Karpas-422 (cell line): ENCODE data around the gene AGBL4. TPM values are rescaled to one million over a fixed set of nuclear protein-coding genes. Genes with fewer than 3 reads are reported as not detected.

Experiments used
- DNase-seq: peaks from one replicate; pipeline ENCODE4 v3.0.0-alpha.2; 2015
- H2AFZ ChIP-seq: fragments of 200-600 bp; sonication (generic); 2 replicates; pipeline ENCODE4 v1.6.1; 2014; ENCODE audit warnings: antibody characterized with exemption, low read length, mixed read lengths
- H3K27ac ChIP-seq: fragments of 200-600 bp; sonication (generic); 2 replicates; pipeline ENCODE4 v1.5.1; 2014; ENCODE audit warnings: mild to moderate bottlenecking, low read length, moderate library complexity
- H3K27me3 ChIP-seq: fragments of 200-600 bp; sonication (generic); 2 replicates; pipeline ENCODE4 v1.6.1; 2014; ENCODE audit warnings: low read length, mixed read lengths
- H3K36me3 ChIP-seq: fragments of 200-600 bp; sonication (generic); 2 replicates; pipeline ENCODE4 v1.6.1; 2014; ENCODE audit warnings: low read length, mixed read lengths; ENCODE audit not compliant: insufficient read depth
- H3K4me1 ChIP-seq: fragments of 200-600 bp; sonication (generic); 2 replicates; pipeline ENCODE4 v1.6.1; 2014; ENCODE audit warnings: mild to moderate bottlenecking, low read length, mixed read lengths
- H3K4me2 ChIP-seq: fragments of 200-600 bp; sonication (generic); 2 replicates; pipeline ENCODE4 v1.6.1; 2014; ENCODE audit warnings: low read length, low read depth, mild to moderate bottlenecking; ENCODE audit not compliant: poor library complexity, severe bottlenecking
- H3K4me3 ChIP-seq: fragments of 200-600 bp; sonication (generic); 2 replicates; pipeline ENCODE4 v1.5.1; 2014; ENCODE audit warnings: mild to moderate bottlenecking, antibody characterized with exemption, low read length, mixed read lengths
- H3K79me2 ChIP-seq: fragments of 200-600 bp; sonication (generic); 2 replicates; pipeline ENCODE4 v1.6.1; 2014; ENCODE audit warnings: mild to moderate bottlenecking, low read length, mixed read lengths
- H3K9ac ChIP-seq: fragments of 200-600 bp; sonication (generic); 2 replicates; pipeline ENCODE4 v1.6.0; 2014; ENCODE audit warnings: low read length
- H3K9me2 ChIP-seq: fragments of 200-600 bp; sonication (generic), shearing (Covaris generic); replicated peaks from 2 replicates; pipeline ENCODE4 v1.6.0; 2014; ENCODE audit warnings: mild to moderate bottlenecking, low read length, moderate library complexity; ENCODE audit not compliant: insufficient read depth
- H3K9me3 ChIP-seq: fragments of 300-700, 200-600 bp; sonication (generic); 2 replicates; pipeline ENCODE4 v1.6.1; 2014; ENCODE audit warnings: low read length, mixed read lengths
- H4K20me1 ChIP-seq: fragments of 200-600 bp; sonication (generic); 2 replicates; pipeline ENCODE4 v1.6.1; 2014; ENCODE audit warnings: mild to moderate bottlenecking, antibody characterized with exemption, low read length, low read depth; ENCODE audit not compliant: insufficient read depth
- total RNA-seq: library from RNA; depleted of rRNA; stranded (reverse); fragments of >200 nt; shearing (Covaris generic); gene quantifications from 2 replicates; pipeline ENCODE4 v1.2.3, GENCODE V29; 2014; ENCODE audit warnings: low replicate concordance

The AGBL4 gene
- total RNA-seq, 1 experiment from 2014 or later: not detected

DNA sequence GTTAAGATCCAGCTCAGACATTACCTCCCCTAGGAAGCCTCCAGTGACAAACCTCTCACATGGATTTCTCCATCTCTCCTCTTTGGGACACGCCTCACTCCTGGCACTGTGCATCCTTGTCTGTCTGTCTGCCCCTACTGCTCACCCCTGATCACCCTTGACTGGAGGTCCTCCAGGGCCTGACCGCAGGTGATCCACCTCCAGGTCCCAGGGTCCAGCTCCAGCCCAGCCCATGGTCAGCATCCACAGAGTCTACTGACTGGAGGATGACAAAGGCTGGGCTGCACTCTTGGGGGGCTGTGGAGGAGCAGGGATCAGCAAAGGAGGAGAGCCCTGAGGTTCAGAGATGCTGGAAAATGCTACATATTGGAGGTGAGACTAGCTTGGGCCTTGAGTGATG is 1312.8 kb downstream of the AGBL4 start:
- no peaks in the 10 kb centered on the region for H3K9me3 ChIP-seq
- H4K20me1 ChIP-seq: no peaks in the 10 kb centered on the region
- H3K27me3 ChIP-seq: no peaks in the 10 kb centered on the region
- no peaks in the 10 kb centered on the region for H3K79me2 ChIP-seq
- no peaks in the 10 kb centered on the region for H3K9me2 ChIP-seq
- no peak overlapping the region for H3K4me2 ChIP-seq
- no peak overlapping the region for H3K9ac ChIP-seq
- H3K4me1 ChIP-seq: no peaks in the 10 kb centered on the region
- DNase-seq: no peak
- no peak overlapping the region for H3K4me3 ChIP-seq
- no peak overlapping the region for H3K27ac ChIP-seq
- no peaks in the 10 kb centered on the region for H3K36me3 ChIP-seq
- H2AFZ ChIP-seq: no peak overlapping the region

DNA sequence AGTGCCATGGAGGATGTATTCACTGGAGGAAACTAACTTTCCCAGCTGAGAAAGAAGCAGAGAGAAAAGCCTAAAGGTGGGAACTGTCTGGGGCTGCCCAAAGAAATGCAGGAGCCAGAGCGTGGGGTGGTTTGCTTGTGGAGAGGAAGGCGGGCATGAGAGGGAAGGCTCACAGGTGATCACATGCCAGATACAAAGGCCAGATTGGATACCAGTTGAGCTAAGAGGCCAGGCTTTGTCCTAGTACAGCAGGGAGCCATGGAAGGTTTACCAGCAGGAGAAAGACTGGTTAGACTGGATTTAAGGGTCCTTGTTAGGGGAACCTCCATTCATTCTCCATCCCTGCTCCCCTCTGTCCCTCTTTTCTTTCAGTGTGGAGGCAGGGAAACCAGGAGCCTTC is 1313.4 kb downstream of the AGBL4 start:
- Histone ChIP-seq H4K20me1 (no peaks in the 10 kb centered on the region), H3K4me2 (no peak overlapping the region), H3K9ac (no peak overlapping the region), H3K9me3 (no peaks in the 10 kb centered on the region), H3K4me1 (no peaks in the 10 kb centered on the region), H3K27me3 (no peaks in the 10 kb centered on the region), H3K4me3 (no peak overlapping the region), H2AFZ (no peak overlapping the region), H3K9me2 (no peaks in the 10 kb centered on the region), H3K79me2 (no peaks in the 10 kb centered on the region), H3K27ac (no peak overlapping the region), H3K36me3 (no peaks in the 10 kb centered on the region)
- DNase-seq: no peak

DNA sequence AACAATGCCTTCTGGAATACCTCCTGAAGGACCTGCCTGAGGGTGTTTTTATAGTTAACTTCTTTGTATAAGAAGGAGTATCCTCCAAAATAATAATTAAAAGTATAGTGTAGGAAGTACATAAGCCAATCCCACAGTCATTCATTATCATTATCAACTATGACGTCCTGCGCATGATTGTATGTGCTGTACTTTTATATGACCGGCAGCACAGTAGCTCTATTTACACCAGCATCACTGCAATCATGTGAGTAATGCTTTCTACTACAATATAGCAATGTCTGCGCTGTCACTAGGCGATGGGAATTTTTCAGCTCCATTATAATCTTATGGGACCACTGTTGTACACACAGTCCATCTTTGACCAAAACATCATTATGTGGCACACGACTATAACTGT is 1319.0 kb downstream of the AGBL4 start:
- H3K36me3 ChIP-seq: no peaks in the 10 kb centered on the region
- no peaks in the 10 kb centered on the region for H3K4me1 ChIP-seq
- H3K9ac ChIP-seq: no peak overlapping the region
- no peaks in the 10 kb centered on the region for H3K27me3 ChIP-seq
- no peak overlapping the region for H3K4me2 ChIP-seq
- H4K20me1 ChIP-seq: no peaks in the 10 kb centered on the region
- H3K4me3 ChIP-seq: no peak overlapping the region
- no peaks in the 10 kb centered on the region for H3K9me3 ChIP-seq
- H3K9me2 ChIP-seq: no peaks in the 10 kb centered on the region
- no peaks in the 10 kb centered on the region for H3K79me2 ChIP-seq
- H3K27ac ChIP-seq: no peak overlapping the region
- DNase-seq: no peak
- no peak overlapping the region for H2AFZ ChIP-seq

DNA sequence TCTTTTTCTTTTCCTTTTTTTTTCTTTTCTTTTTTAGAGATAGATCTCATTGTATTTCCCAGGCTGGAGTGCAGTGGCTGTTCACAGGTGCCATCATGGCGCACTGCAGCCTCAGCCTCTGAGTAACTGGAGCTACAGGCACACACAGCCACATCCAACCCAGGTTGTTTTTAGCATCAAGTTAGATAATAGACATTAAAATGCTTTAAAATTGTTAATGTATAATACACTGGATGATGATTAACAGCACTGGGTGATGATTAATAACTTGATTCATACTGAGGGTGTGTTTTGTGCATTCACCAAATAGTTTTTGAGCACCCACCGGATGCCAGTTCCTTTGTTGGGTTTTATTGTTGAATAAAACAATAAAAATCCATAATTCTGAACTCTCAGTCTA is 1322.3 kb downstream of the AGBL4 start:
- H3K27ac ChIP-seq: no peak overlapping the region

DNA sequence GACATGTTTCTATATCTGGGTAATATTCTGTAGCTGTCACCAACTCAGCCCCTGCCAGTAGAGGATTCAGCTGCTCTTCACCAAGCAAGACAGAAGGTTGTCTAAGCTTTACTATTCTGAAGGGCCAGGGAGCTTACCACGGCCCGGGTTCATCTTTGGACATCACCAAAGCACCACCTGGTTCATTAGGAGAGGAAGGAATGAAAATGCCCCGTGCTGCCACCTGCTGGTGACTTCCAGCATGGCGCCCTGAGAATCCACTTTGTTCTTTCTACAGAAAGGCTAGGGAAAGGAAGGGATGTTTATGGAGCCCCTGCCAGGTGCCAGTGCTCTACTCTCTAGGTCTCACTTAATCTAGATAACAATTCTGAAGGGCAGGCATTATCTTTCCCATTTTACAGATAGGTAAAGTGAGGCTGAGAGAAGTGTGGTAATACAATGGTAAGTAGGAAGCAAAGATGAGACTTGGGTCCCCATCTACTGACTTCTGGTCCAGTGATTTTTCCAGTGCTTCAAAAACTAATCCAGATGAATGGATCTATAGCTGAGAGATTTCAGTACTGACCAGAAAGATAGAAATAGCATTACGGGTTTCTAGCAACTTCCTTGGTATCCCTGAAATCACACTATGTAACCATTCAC is 1326.6 kb downstream of the AGBL4 start:
- H3K79me2 ChIP-seq: no peaks in the 10 kb centered on the region
- no peaks in the 10 kb centered on the region for H3K9me3 ChIP-seq
- H2AFZ ChIP-seq: no peak overlapping the region
- no peak overlapping the region for H3K4me3 ChIP-seq
- no peaks in the 10 kb centered on the region for H3K27me3 ChIP-seq
- DNase-seq: peak; percentile 79
- H3K4me2 ChIP-seq: no peak overlapping the region
- no peaks in the 10 kb centered on the region for H3K9me2 ChIP-seq
- H3K36me3 ChIP-seq: no peaks in the 10 kb centered on the region
- no peak overlapping the region for H3K9ac ChIP-seq
- H3K4me1 ChIP-seq: no peaks in the 10 kb centered on the region
- no peak overlapping the region for H3K27ac ChIP-seq
- H4K20me1 ChIP-seq: no peaks in the 10 kb centered on the region

More for the DNA sequence above, 1322.3 kb downstream of the AGBL4 start:
- no peak overlapping the region for H3K4me2 ChIP-seq
- H3K4me3 ChIP-seq: no peak overlapping the region
- no peaks in the 10 kb centered on the region for H3K4me1 ChIP-seq
- no peaks in the 10 kb centered on the region for H3K9me3 ChIP-seq
- H3K27me3 ChIP-seq: no peaks in the 10 kb centered on the region
- no peaks in the 10 kb centered on the region for H3K79me2 ChIP-seq
- no peak overlapping the region for H3K9ac ChIP-seq
- no peaks in the 10 kb centered on the region for H3K9me2 ChIP-seq
- H4K20me1 ChIP-seq: no peaks in the 10 kb centered on the region
- no peaks in the 10 kb centered on the region for H3K36me3 ChIP-seq
- DNase-seq: no peak
- no peak overlapping the region for H2AFZ ChIP-seq

DNA sequence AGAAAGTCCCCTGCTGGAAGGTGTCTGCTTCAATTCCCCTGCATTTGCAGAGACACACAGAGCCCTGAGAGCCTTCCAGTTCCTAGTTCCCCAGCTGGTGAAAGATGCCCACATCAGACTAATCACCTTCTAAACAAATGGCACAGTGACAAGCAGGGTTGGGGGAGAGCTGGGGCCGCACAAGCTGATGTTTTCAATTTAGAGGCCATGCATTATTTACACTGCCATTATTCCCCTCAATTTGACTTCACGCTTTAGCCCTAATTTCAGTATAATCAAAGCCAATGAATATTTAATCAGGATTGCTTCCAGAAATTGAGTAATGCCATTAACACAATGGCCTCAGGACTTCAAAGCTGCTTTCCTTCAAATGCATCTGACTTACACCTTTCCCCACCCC is 1328.6 kb downstream of the AGBL4 start:
- no peak overlapping the region for H3K27ac ChIP-seq
- no peak overlapping the region for H2AFZ ChIP-seq
- H3K9me3 ChIP-seq: no peaks in the 10 kb centered on the region
- no peak overlapping the region for H3K4me2 ChIP-seq
- H3K27me3 ChIP-seq: no peaks in the 10 kb centered on the region
- H3K4me3 ChIP-seq: no peak overlapping the region
- H3K79me2 ChIP-seq: no peaks in the 10 kb centered on the region
- H3K9me2 ChIP-seq: no peaks in the 10 kb centered on the region
- H3K9ac ChIP-seq: no peak overlapping the region
- no peaks in the 10 kb centered on the region for H3K4me1 ChIP-seq
- DNase-seq: no peak
- H4K20me1 ChIP-seq: no peaks in the 10 kb centered on the region
- no peaks in the 10 kb centered on the region for H3K36me3 ChIP-seq

DNA sequence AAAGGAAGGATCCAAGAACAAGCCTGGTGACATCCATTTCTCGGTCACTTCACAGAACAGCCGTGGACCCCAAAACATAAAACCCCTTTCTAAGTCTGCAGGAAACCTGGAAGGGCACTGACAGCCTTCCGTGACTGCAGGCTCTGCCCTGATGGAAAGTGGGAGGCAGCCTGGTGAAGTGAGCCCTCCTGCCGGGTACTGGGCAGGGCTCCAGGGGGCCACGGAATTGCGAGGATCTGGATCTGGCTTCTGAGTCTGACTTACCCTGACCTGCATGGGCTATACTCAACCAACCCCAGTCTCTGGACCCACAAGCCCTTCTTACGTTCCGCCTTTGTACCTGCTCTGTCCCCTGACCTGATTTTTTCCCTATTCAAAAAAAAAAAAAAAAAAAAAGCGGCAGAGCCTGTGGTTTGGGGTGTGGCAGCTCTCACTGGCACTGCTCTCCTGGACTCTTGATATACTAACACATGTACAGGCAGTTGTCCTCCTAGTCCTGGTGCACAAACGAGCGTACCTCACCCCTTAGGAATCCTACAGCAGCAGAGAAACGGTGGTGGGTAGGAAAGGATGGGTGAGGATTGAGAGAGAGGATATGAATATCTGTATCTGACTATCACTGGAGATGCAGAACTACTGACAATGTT is 1330.0 kb downstream of the AGBL4 start:
- DNase-seq: no peak
- no peaks in the 10 kb centered on the region for H4K20me1 ChIP-seq
- no peaks in the 10 kb centered on the region for H3K4me1 ChIP-seq
- no peaks in the 10 kb centered on the region for H3K27me3 ChIP-seq
- no peaks in the 10 kb centered on the region for H3K9me3 ChIP-seq
- no peak overlapping the region for H3K9ac ChIP-seq
- H3K9me2 ChIP-seq: no peaks in the 10 kb centered on the region
- no peak overlapping the region for H2AFZ ChIP-seq
- no peak overlapping the region for H3K4me3 ChIP-seq
- H3K27ac ChIP-seq: no peak overlapping the region
- H3K4me2 ChIP-seq: no peak overlapping the region
- H3K79me2 ChIP-seq: no peaks in the 10 kb centered on the region
- no peaks in the 10 kb centered on the region for H3K36me3 ChIP-seq

DNA sequence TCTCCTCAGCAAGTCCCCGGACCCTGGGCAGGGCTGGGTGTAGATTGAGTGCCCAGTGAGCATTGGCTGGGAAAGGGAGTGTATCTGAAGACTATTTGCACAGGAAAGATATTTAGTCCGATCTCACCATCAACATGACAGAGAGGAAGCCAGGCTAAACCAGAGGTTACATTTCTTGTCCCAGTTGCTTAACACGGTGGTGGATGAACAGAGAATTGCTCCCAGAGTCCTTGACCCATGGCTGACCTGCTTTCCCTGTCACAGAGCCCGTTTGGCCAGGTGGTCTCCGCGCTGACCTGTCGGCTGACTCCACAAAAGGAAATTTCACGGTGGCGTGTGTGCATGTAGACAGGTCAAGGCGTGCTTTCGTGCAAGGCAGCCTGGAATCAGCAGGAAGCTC is 1330.6 kb downstream of the AGBL4 start:
- no peak overlapping the region for H3K9ac ChIP-seq
- no peaks in the 10 kb centered on the region for H3K79me2 ChIP-seq
- no peak overlapping the region for H3K4me2 ChIP-seq
- H4K20me1 ChIP-seq: no peaks in the 10 kb centered on the region
- H3K4me3 ChIP-seq: no peak overlapping the region
- no peaks in the 10 kb centered on the region for H3K27me3 ChIP-seq
- no peak overlapping the region for H2AFZ ChIP-seq
- H3K36me3 ChIP-seq: no peaks in the 10 kb centered on the region
- H3K9me2 ChIP-seq: no peaks in the 10 kb centered on the region
- no peak for DNase-seq
- H3K9me3 ChIP-seq: no peaks in the 10 kb centered on the region
- H3K27ac ChIP-seq: no peak overlapping the region
- H3K4me1 ChIP-seq: no peaks in the 10 kb centered on the region
